SK-N-SH (cell line): ENCODE data around the gene LATS2.

Experiments used
- GABPA ChIP-seq: IDR thresholded peaks from 2 replicates; pipeline ENCODE4 v1.4.0; 2012; ENCODE audit warnings: low read depth, mild to moderate bottlenecking
- JUND ChIP-seq: IDR thresholded peaks from 2 replicates; pipeline ENCODE4 v1.4.0; 2012
- POLR2AphosphoS5 ChIP-seq: IDR thresholded peaks from 2 replicates; pipeline ENCODE4 v1.6.1; 2012; ENCODE audit warnings: low read depth, low read length
- RAD21 ChIP-seq: IDR thresholded peaks from 2 replicates; pipeline ENCODE4 v1.6.1; 2012; ENCODE audit warnings: mild to moderate bottlenecking, low read length
- SMC3 ChIP-seq: IDR thresholded peaks from 2 replicates; pipeline ENCODE4 v1.6.1; 2012; ENCODE audit warnings: low read depth, low read length, improper control_type of control experiment
- TAF1 ChIP-seq: IDR thresholded peaks from 2 replicates; pipeline ENCODE4 v1.6.1; 2012; ENCODE audit warnings: low read depth, mild to moderate bottlenecking, low read length, moderate library complexity, borderline replicate concordance
- TCF12 ChIP-seq: IDR thresholded peaks from 2 replicates; pipeline ENCODE4 v1.4.0; 2012
- TF ChIP-seq, protein P1 (sequence below): fragments of 200-600 bp; sonication (generic); IDR thresholded peaks from 2 replicates; pipeline ENCODE4 v1.6.1; 2017; ENCODE audit warnings: antibody characterized with exemption, mild to moderate bottlenecking, moderate library complexity
- TF ChIP-seq, protein P2 (sequence below): IDR thresholded peaks from 2 replicates; pipeline ENCODE4 v1.6.1; 2012; ENCODE audit warnings: mild to moderate bottlenecking, low read depth, low read length, moderate library complexity
- TF ChIP-seq, protein P3 (sequence below): IDR thresholded peaks from 2 replicates; pipeline ENCODE4 v1.4.0; 2012; ENCODE audit warnings: low read depth

DNA sequence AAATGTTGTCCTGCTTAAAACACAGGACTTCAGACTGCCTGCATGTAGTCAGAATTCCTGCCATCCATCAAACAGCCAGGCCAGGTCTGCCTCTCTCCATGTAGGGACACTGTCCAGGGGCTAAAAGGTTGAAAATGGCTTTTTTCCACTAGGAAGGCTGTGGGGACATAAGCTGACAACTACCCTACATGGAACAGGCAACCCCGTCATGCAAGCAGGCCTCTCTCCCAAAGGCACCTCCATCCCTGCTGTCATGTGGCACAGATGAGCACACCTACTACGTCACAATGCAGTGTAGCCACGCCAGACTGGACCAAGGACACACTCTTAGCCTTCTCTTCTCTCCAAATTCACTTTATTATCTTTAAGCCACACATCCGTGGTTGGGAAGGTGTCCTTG lies 40.8 kb downstream of the LATS2 start:
- TF ChIP-seq TAF1 (no peak), POLR2AphosphoS5 (no peak), GABPA (no peak), TCF12 (no peak), RAD21 (no peak), JUND (no peak), SMC3 (no peak)
- TF ChIP-seq, protein P1, sequence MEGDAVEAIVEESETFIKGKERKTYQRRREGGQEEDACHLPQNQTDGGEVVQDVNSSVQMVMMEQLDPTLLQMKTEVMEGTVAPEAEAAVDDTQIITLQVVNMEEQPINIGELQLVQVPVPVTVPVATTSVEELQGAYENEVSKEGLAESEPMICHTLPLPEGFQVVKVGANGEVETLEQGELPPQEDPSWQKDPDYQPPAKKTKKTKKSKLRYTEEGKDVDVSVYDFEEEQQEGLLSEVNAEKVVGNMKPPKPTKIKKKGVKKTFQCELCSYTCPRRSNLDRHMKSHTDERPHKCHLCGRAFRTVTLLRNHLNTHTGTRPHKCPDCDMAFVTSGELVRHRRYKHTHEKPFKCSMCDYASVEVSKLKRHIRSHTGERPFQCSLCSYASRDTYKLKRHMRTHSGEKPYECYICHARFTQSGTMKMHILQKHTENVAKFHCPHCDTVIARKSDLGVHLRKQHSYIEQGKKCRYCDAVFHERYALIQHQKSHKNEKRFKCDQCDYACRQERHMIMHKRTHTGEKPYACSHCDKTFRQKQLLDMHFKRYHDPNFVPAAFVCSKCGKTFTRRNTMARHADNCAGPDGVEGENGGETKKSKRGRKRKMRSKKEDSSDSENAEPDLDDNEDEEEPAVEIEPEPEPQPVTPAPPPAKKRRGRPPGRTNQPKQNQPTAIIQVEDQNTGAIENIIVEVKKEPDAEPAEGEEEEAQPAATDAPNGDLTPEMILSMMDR, result no peak
- TF ChIP-seq, protein P2, sequence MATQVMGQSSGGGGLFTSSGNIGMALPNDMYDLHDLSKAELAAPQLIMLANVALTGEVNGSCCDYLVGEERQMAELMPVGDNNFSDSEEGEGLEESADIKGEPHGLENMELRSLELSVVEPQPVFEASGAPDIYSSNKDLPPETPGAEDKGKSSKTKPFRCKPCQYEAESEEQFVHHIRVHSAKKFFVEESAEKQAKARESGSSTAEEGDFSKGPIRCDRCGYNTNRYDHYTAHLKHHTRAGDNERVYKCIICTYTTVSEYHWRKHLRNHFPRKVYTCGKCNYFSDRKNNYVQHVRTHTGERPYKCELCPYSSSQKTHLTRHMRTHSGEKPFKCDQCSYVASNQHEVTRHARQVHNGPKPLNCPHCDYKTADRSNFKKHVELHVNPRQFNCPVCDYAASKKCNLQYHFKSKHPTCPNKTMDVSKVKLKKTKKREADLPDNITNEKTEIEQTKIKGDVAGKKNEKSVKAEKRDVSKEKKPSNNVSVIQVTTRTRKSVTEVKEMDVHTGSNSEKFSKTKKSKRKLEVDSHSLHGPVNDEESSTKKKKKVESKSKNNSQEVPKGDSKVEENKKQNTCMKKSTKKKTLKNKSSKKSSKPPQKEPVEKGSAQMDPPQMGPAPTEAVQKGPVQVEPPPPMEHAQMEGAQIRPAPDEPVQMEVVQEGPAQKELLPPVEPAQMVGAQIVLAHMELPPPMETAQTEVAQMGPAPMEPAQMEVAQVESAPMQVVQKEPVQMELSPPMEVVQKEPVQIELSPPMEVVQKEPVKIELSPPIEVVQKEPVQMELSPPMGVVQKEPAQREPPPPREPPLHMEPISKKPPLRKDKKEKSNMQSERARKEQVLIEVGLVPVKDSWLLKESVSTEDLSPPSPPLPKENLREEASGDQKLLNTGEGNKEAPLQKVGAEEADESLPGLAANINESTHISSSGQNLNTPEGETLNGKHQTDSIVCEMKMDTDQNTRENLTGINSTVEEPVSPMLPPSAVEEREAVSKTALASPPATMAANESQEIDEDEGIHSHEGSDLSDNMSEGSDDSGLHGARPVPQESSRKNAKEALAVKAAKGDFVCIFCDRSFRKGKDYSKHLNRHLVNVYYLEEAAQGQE, result no peak
- TF ChIP-seq, protein P3, sequence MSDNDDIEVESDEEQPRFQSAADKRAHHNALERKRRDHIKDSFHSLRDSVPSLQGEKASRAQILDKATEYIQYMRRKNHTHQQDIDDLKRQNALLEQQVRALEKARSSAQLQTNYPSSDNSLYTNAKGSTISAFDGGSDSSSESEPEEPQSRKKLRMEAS, result no peak
